SK-N-SH (cell line): ENCODE results near the gene TRMT44. TPM values are rescaled to one million over a fixed set of nuclear protein-coding genes. Genes with fewer than 3 reads are reported as not detected.

Source experiments
- CTCF ChIA-PET: fragments of 300-600, 350-600 bp; formaldehyde crosslinking; extraction: SDS; loops from one replicate; lab custom pipeline; 2021; lab: Yijun Ruan, JAX
- POLR2A ChIA-PET: fragments of 350-600 bp; sonication (Branson Sonifier 250); formaldehyde crosslinking; extraction: SDS; loops from one replicate; lab custom pipeline; 2020; ENCODE audit warnings: antibody characterized with exemption, inconsistent platforms; lab: Yijun Ruan, JAX
- DNase-seq: peaks from one replicate; pipeline ENCODE4 v3.0.0; 2012
- H2AFZ ChIP-seq: fragments of 200-600 bp; sonication (generic); 2 replicates; pipeline ENCODE4 v1.8.1; 2016; ENCODE audit warnings: antibody characterized with exemption, mild to moderate bottlenecking, low read depth
- H3F3A ChIP-seq: fragments of 200-600 bp; sonication (generic); replicated peaks from 2 replicates; pipeline ENCODE3; 2016; ENCODE audit warnings: antibody characterized with exemption, mild to moderate bottlenecking; ENCODE audit not compliant: insufficient read depth
- H3K27ac ChIP-seq, 2 experiments: fragments of 200-500 bp in 1 of 2; fragments of 200-600 bp in 1 of 2; sonication (Bioruptor generic) in 1 of 2; sonication (generic), shearing (Covaris generic) in 1 of 2; 2 replicates each; pipeline versions ENCODE4 v1.5.1 to v1.6.1; 2014 to 2016; ENCODE audit warnings: low read depth in 2 of 2, inconsistent platforms in 1 of 2, low read length in 1 of 2, mild to moderate bottlenecking in 1 of 2, mixed read lengths in 1 of 2
- H3K27me3 ChIP-seq: fragments of 200-600 bp; sonication (generic), shearing (Covaris generic); 2 replicates; pipeline ENCODE4 v1.6.1; 2016; ENCODE audit warnings: mixed run types; ENCODE audit not compliant: insufficient read depth
- H3K36me3 ChIP-seq, 2 experiments: fragments of 200-500 bp in 1 of 2; fragments of 200-600 bp in 1 of 2; sonication (Bioruptor generic) in 1 of 2; sonication (generic) in 1 of 2; replicated peaks in 1 of 2; 2 replicates each; pipeline versions ENCODE3 to v1.5.1; 2014 to 2016; ENCODE audit warnings: low read length in 1 of 2, mild to moderate bottlenecking in 1 of 2; ENCODE audit not compliant: insufficient read depth in 2 of 2, control insufficient read depth in 1 of 2
- H3K4me1 ChIP-seq, 2 experiments: fragments of 200-500 bp in 1 of 2; fragments of 200-600 bp in 1 of 2; sonication (Bioruptor generic) in 1 of 2; sonication (generic), shearing (Covaris generic) in 1 of 2; 2 replicates each; pipeline versions ENCODE4 v1.5.1 to v1.6.1; 2014 to 2016; ENCODE audit warnings: low read depth in 1 of 2, low read length in 1 of 2, mixed run types in 1 of 2; ENCODE audit not compliant: insufficient read depth in 2 of 2, control insufficient read depth in 1 of 2
- H3K4me2 ChIP-seq: fragments of 200-600 bp; sonication (generic), shearing (Covaris generic); 2 replicates; pipeline ENCODE4 v1.6.1; 2017; ENCODE audit warnings: mixed run types
- H3K4me3 ChIP-seq, 2 experiments: fragments of 200-500 bp in 1 of 2; fragments of 200-600 bp in 1 of 2; sonication (Bioruptor generic) in 1 of 2; sonication (generic), shearing (Covaris generic) in 1 of 2; 2 replicates each; pipeline versions ENCODE4 v1.5.1 to v1.8.1; 2014 to 2016; ENCODE audit warnings: low read depth in 2 of 2, inconsistent platforms in 1 of 2, low read length in 1 of 2, mild to moderate bottlenecking in 1 of 2, mixed read lengths in 1 of 2, moderate library complexity in 1 of 2
- H3K79me2 ChIP-seq: fragments of 200-600 bp; sonication (generic); 2 replicates; pipeline ENCODE4 v1.8.1; 2017; ENCODE audit warnings: mild to moderate bottlenecking; ENCODE audit not compliant: insufficient read depth
- H3K9ac ChIP-seq: fragments of 200-600 bp; sonication (generic); 2 replicates; pipeline ENCODE4 v1.6.1; 2017; ENCODE audit warnings: mixed run types
- H3K9me2 ChIP-seq: fragments of 200-600 bp; sonication (generic); 2 replicates; pipeline ENCODE4 v1.6.1; 2017; ENCODE audit warnings: mixed run types
- H3K9me3 ChIP-seq: fragments of 200-600 bp; sonication (generic); 2 replicates; pipeline ENCODE4 v1.6.1; 2017; ENCODE audit warnings: mixed run types, mild to moderate bottlenecking, moderate library complexity
- H4K20me1 ChIP-seq: fragments of 200-600 bp; sonication (generic); 2 replicates; pipeline ENCODE4 v1.6.1; 2017; ENCODE audit warnings: mild to moderate bottlenecking, mixed run types; ENCODE audit not compliant: insufficient read depth
- ELF1 ChIP-seq: IDR thresholded peaks from 2 replicates; pipeline ENCODE4 v1.4.0; 2012
- FOSL2 ChIP-seq: IDR thresholded peaks from 2 replicates; pipeline ENCODE4 v1.4.0; 2012; ENCODE audit warnings: low read depth, mild to moderate bottlenecking, moderate library complexity, borderline replicate concordance
- FOXM1 ChIP-seq: IDR thresholded peaks from 2 replicates; pipeline ENCODE4 v1.4.0; 2012; ENCODE audit warnings: low read depth, mild to moderate bottlenecking
- GATA2 ChIP-seq: sonication (generic); formaldehyde crosslinking; IDR thresholded peaks from 2 replicates; pipeline ENCODE4 v1.5.0; 2020; ENCODE audit warnings: mild to moderate bottlenecking, missing genetic modification reagents
- IRF3 ChIP-seq: fragments of 150-350 bp; IDR thresholded peaks from 2 replicates; pipeline ENCODE4 v1.6.1; 2016; ENCODE audit warnings: mild to moderate bottlenecking, low read depth, low read length
- JUND ChIP-seq: IDR thresholded peaks from 2 replicates; pipeline ENCODE4 v1.4.0; 2012
- MAX ChIP-seq: IDR thresholded peaks from 2 replicates; pipeline ENCODE4 v1.4.0; 2012; ENCODE audit warnings: low read depth
- MEF2A ChIP-seq: IDR thresholded peaks from 2 replicates; pipeline ENCODE4 v1.4.0; 2012; ENCODE audit warnings: low read depth, borderline replicate concordance
- NFIC ChIP-seq: IDR thresholded peaks from 2 replicates; pipeline ENCODE4 v1.4.0; 2012; ENCODE audit warnings: borderline replicate concordance
- PBX3 ChIP-seq: IDR thresholded peaks from 2 replicates; pipeline ENCODE4; 2012
- RAD21 ChIP-seq: IDR thresholded peaks from 2 replicates; pipeline ENCODE4 v1.6.1; 2012; ENCODE audit warnings: mild to moderate bottlenecking, low read length
- TAF1 ChIP-seq: IDR thresholded peaks from 2 replicates; pipeline ENCODE4 v1.6.1; 2012; ENCODE audit warnings: low read depth, mild to moderate bottlenecking, low read length, moderate library complexity, borderline replicate concordance
- YY1 ChIP-seq: IDR thresholded peaks from 2 replicates; pipeline ENCODE4 v1.4.0; 2012; ENCODE audit warnings: low read depth, mild to moderate bottlenecking
- ZBTB33 ChIP-seq: IDR thresholded peaks from 2 replicates; pipeline ENCODE4 v1.4.0; 2012; ENCODE audit warnings: low read depth, borderline replicate concordance
- WGBS: methylation state at CpG from one replicate; pipeline ENCODE4 v1.1.6; 2017; ENCODE audit warnings: low lambda C conversion rate; 5-methylcytosine and 5-hydroxymethylcytosine counted together
- polyA plus RNA-seq, 3 experiments: library from polyadenylated mRNA; depleted of rRNA; stranded (reverse); fragments of >200 nt; gene quantifications; 2 replicates each; pipeline ENCODE4 v1.2.3, GENCODE V29; 2012

Gene TRMT44
- polyA plus RNA-seq, 1 of the 3 experiments (the other 2 are of a cell fraction) = 6.0 TPM

- no peak overlapping the region for H3K9ac ChIP-seq
- no peaks in the 10 kb centered on the region for H4K20me1 ChIP-seq
- ChIA-PET POLR2A (no interaction called here), CTCF (interaction anchor here (0.8 to 1.4 kb wide), 2 partner anchors 129 to 141 kb away, joined by 3 to 4 read pairs; no protein-coding TSS in a partner anchor)
- no peaks in the 10 kb centered on the region for H3K9me2 ChIP-seq
- H3K4me2 ChIP-seq = no peak overlapping the region
- no peaks in the 10 kb centered on the region for H3K27me3 ChIP-seq
- peaks cover 5% of the 10 kb centered on the region for H3F3A ChIP-seq
- WGBS = 99% methylated on average over 17 of the region's 31 CpGs
- no peaks in the 10 kb centered on the region for H3K9me3 ChIP-seq
- H2AFZ ChIP-seq = no peak overlapping the region
- peaks cover 7 to 69% of the 10 kb centered on the region in 2 experiments for H3K36me3 ChIP-seq
- TF ChIP-seq FOXM1 = no peak
- no peak for TF ChIP-seq JUND
- no peak for TF ChIP-seq NFIC
- no peak for TF ChIP-seq FOSL2
- no peak for TF ChIP-seq ZBTB33
- no peak for TF ChIP-seq GATA2 (CRISPR knock-in tag)
- no peak for TF ChIP-seq PBX3
- TF ChIP-seq YY1 = no peak
- no peak for TF ChIP-seq RAD21
- no peak for TF ChIP-seq ELF1
- no peak for TF ChIP-seq TAF1
- no peak for TF ChIP-seq IRF3
- TF ChIP-seq MAX = no peak
- TF ChIP-seq MEF2A = no peak
- DNase-seq = no peak
- H3K79me2 ChIP-seq = no peaks in the 10 kb centered on the region
- H3K27ac ChIP-seq = no peak overlapping the region
- no peaks in the 10 kb centered on the region for H3K4me1 ChIP-seq
- no peak overlapping the region for H3K4me3 ChIP-seq
Measured at GRCh38 chr4:8465615-8466611, 25.3 kb downstream of the TRMT44 start.
